H9 (cell line): ENCODE data around the gene PDE2A. TPM values are rescaled to one million over a fixed set of nuclear protein-coding genes. Genes with fewer than 3 reads are reported as not detected.
A peak's percentile ranks its signal among the peaks of the same experiment; 100 is the strongest.

ENCODE experiments used
- DNase-seq: peaks from one replicate; pipeline ENCODE4 v3.0.0-alpha.2; 2017
- H2AFZ ChIP-seq: one replicate; pipeline ENCODE4 v1.6.1; 2013; ENCODE audit warnings: mild to moderate bottlenecking, low read length, control low read depth, moderate library complexity
- H2AK5ac ChIP-seq: 2 replicates; pipeline ENCODE4 v1.6.1; 2013; ENCODE audit warnings: low read length, control low read depth, mixed read lengths; ENCODE audit not compliant: insufficient read length
- H2BK120ac ChIP-seq: one replicate; pipeline ENCODE4 v1.6.1; 2013; ENCODE audit warnings: low read depth, mild to moderate bottlenecking, low read length, control low read depth, inconsistent platforms; ENCODE audit not compliant: poor library complexity, severe bottlenecking
- H2BK12ac ChIP-seq: 2 replicates; pipeline ENCODE4 v1.6.1; 2013; ENCODE audit warnings: low read length, control low read depth, mixed read lengths, low read depth; ENCODE audit not compliant: insufficient read length
- H2BK15ac ChIP-seq: 2 replicates; pipeline ENCODE4 v1.6.1; 2013; ENCODE audit warnings: low read depth, low read length, control low read depth
- H2BK20ac ChIP-seq: one replicate; pipeline ENCODE4 v1.6.1; 2013; ENCODE audit warnings: low read depth, mild to moderate bottlenecking, low read length, control low read depth, inconsistent platforms; ENCODE audit not compliant: poor library complexity, severe bottlenecking
- H2BK5ac ChIP-seq: 2 replicates; pipeline ENCODE4 v1.6.1; 2013; ENCODE audit warnings: low read length, control low read depth, mixed read lengths; ENCODE audit not compliant: insufficient read length
- H3K14ac ChIP-seq: 2 replicates; pipeline ENCODE4 v1.6.1; 2013; ENCODE audit warnings: low read length, control low read depth; ENCODE audit not compliant: insufficient read depth
- H3K18ac ChIP-seq: 2 replicates; pipeline ENCODE4 v1.6.1; 2013; ENCODE audit warnings: low read depth, mild to moderate bottlenecking, mixed read lengths, low read length, control low read depth; ENCODE audit not compliant: insufficient read length
- H3K23ac ChIP-seq: 2 replicates; pipeline ENCODE4 v1.6.1; 2013; ENCODE audit warnings: low read length, control low read depth, mixed read lengths, low read depth; ENCODE audit not compliant: insufficient read length
- H3K23me2 ChIP-seq: 2 replicates; pipeline ENCODE4 v1.6.1; 2013; ENCODE audit warnings: low read depth, mild to moderate bottlenecking, mixed read lengths, low read length, control low read depth; ENCODE audit not compliant: insufficient read length, poor library complexity, severe bottlenecking
- H3K27ac ChIP-seq: 2 replicates; pipeline ENCODE4 v1.5.1; 2013; ENCODE audit warnings: low read length, control low read depth, mixed read lengths, low read depth; ENCODE audit not compliant: insufficient read length
- H3K27me3 ChIP-seq: 2 replicates; pipeline ENCODE4 v1.6.1; 2013; ENCODE audit warnings: low read length, control low read depth, inconsistent platforms; ENCODE audit not compliant: insufficient read depth
- H3K4ac ChIP-seq: 2 replicates; pipeline ENCODE4 v1.6.1; 2013; ENCODE audit warnings: low read depth, mild to moderate bottlenecking, control low read depth, inconsistent platforms, low read length, moderate library complexity
- H3K4me1 ChIP-seq: 2 replicates; pipeline ENCODE4 v1.6.1; 2013; ENCODE audit warnings: low read length, control low read depth, inconsistent platforms; ENCODE audit not compliant: insufficient read depth
- H3K4me2 ChIP-seq: 2 replicates; pipeline ENCODE4 v1.6.1; 2013; ENCODE audit warnings: low read length, control low read depth, mixed read lengths; ENCODE audit not compliant: insufficient read length, insufficient read depth
- H3K56ac ChIP-seq: 2 replicates; pipeline ENCODE4 v1.6.1; 2013; ENCODE audit warnings: low read depth, mild to moderate bottlenecking, mixed read lengths, low read length, control low read depth; ENCODE audit not compliant: insufficient read length
- H3K79me1 ChIP-seq: 2 replicates; pipeline ENCODE4 v1.6.1; 2013; ENCODE audit warnings: low read depth, mild to moderate bottlenecking, moderate library complexity, low read length, control low read depth, inconsistent platforms; ENCODE audit not compliant: insufficient read depth, poor library complexity, severe bottlenecking
- H3K79me2 ChIP-seq: 2 replicates; pipeline ENCODE4 v1.6.1; 2013; ENCODE audit warnings: low read length, control low read depth, inconsistent platforms; ENCODE audit not compliant: insufficient read depth
- H3K9ac ChIP-seq: 2 replicates; pipeline ENCODE4 v1.6.1; 2013; ENCODE audit warnings: low read length, control low read depth, mixed read lengths; ENCODE audit not compliant: insufficient read length; ENCODE audit errors: extremely low read depth
- H3K9me3 ChIP-seq: one replicate; pipeline ENCODE4 v1.6.1; 2013; ENCODE audit warnings: low read depth, low read length, inconsistent platforms; ENCODE audit not compliant: control insufficient read depth
- H3T11ph ChIP-seq: one replicate; pipeline ENCODE4 v1.6.1; 2013; ENCODE audit warnings: mild to moderate bottlenecking, low read length, control low read depth, inconsistent platforms
- H4K20me1 ChIP-seq: one replicate; pipeline ENCODE4 v1.6.1; 2013; ENCODE audit not compliant: control insufficient read depth, insufficient read length, insufficient read depth
- H4K5ac ChIP-seq: 2 replicates; pipeline ENCODE4 v1.6.1; 2013; ENCODE audit warnings: low read depth, mild to moderate bottlenecking, mixed read lengths, low read length, control low read depth; ENCODE audit not compliant: insufficient read length
- H4K8ac ChIP-seq: replicated peaks from 2 replicates; pipeline ENCODE4 v1.6.1; 2013; ENCODE audit warnings: low read length, control low read depth, mixed read lengths, low read depth; ENCODE audit not compliant: insufficient read length
- H4K91ac ChIP-seq: 2 replicates; pipeline ENCODE4 v1.6.1; 2013; ENCODE audit warnings: low read depth, mild to moderate bottlenecking, moderate library complexity, mixed read lengths, low read length, control low read depth; ENCODE audit not compliant: insufficient read length
- H3K27ac Mint-ChIP-seq, 3 experiments: 2 replicates in 2 of 3; 3 replicates in 1 of 3; pipeline ENCODE4 v1.8.0; 2020 to 2021; ENCODE audit warnings: mixed read lengths in 3 of 3, mild to moderate bottlenecking in 1 of 3, moderate library complexity in 1 of 3
- H3K27me3 Mint-ChIP-seq: 2 replicates; pipeline ENCODE4 v1.8.0; 2021; ENCODE audit warnings: low read depth, mild to moderate bottlenecking, moderate library complexity, mixed read lengths
- H3K36me3 Mint-ChIP-seq, 3 experiments: 2 replicates in 2 of 3; 3 replicates in 1 of 3; pipeline ENCODE4 v1.8.0; 2020 to 2021; ENCODE audit warnings: low read depth in 3 of 3, mixed read lengths in 3 of 3; ENCODE audit not compliant: insufficient read depth in 1 of 3
- H3K4me1 Mint-ChIP-seq, 2 experiments: 2 replicates each; pipeline ENCODE4 v1.8.0; 2020; ENCODE audit warnings: mixed read lengths in 2 of 2
- H3K4me3 Mint-ChIP-seq, 2 experiments: 2 replicates in 1 of 2; 3 replicates in 1 of 2; pipeline ENCODE4 v1.8.0; 2020 to 2021; ENCODE audit warnings: mild to moderate bottlenecking in 2 of 2, mixed read lengths in 2 of 2, moderate library complexity in 1 of 2
- H3K9me3 Mint-ChIP-seq, 2 experiments: 2 replicates in 1 of 2; 3 replicates in 1 of 2; pipeline ENCODE4 v1.8.0; 2020; ENCODE audit warnings: mild to moderate bottlenecking in 2 of 2, mixed read lengths in 2 of 2, moderate library complexity in 1 of 2
- CTCF ChIP-seq: fragments of 200-600 bp; sonication (generic); conservative IDR thresholded peaks from 3 replicates; pipeline ENCODE4 v1.8.0; 2021; ENCODE audit warnings: antibody characterized with exemption, mild to moderate bottlenecking
- WGBS: extraction: QIAGEN DNeasy Blood & Tissue Kit; methylation state at CpG from one replicate; pipeline ENCODE4 v1.1.7; 2013; ENCODE audit warnings: missing lambda C conversion rate, low lambda C conversion rate, mixed read lengths; ENCODE audit not compliant: insufficient read length; ENCODE audit errors: extremely low coverage; 5-methylcytosine and 5-hydroxymethylcytosine counted together
- total RNA-seq: library from RNA; stranded (reverse); gene quantifications from 2 replicates; pipeline ENCODE4 v1.2.1, GENCODE V29; 2021

PDE2A gene
- total RNA-seq, 1 experiment from 2014 or later = 3.4 TPM

DNA sequence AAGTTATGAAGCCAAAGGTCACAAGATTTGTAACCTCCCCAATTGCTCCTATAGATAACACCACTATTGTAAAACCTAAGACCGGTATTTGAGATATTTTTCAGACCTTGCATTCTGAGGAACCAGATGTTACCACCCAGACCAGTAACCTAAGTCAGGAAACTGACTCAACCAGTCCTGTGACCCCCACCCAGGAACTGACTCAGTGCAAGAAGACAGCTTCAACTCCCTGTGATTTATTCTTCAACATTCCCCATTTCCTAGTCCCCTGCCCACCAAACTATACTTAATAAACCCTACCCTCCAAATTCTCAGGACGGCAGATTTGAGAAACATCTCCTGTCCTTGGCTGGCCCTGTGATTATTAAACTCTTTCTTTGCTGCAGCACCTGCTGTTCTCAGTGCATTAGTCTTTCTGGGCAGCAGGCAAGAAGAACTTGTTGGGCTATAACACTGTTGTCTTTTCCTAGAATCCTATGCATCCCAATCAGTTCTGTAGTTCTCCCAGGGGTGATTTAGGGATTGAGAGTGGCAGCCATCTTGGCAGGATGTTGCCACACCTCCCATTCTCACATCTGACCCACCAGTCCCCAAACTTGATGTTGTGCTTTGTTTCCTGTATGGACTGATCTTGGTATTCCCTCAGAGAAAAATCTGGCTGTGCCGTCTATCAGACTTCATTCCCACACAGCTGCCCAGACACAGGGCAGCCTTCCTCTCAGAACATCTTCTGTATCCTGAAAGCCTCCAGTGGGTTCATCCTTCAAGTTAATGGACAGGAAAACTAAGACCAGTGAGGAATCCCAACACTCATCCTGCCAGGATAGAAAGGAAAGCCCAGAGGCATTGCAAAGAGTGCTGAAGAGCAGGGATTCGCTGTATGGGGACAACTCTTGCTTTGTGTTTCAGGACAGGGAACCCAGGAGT lies 104.0 kb downstream of the PDE2A start:
- no peaks in the 10 kb centered on the region for H3K23me2 ChIP-seq
- H4K91ac ChIP-seq = no peak overlapping the region
- peak; percentile 19 for DNase-seq
- no peak overlapping the region for H3T11ph ChIP-seq
- no peak overlapping the region for H3K9ac ChIP-seq
- H2AK5ac ChIP-seq = no peak overlapping the region
- H3K4me1 ChIP-seq = no peaks in the 10 kb centered on the region
- no peak overlapping the region for H2BK15ac ChIP-seq
- Mint-ChIP-seq H3K27me3 (peaks cover 21% of the 10 kb centered on the region), H3K4me3 (no peak overlapping the region), H3K4me1 (peaks cover 4 to 15% of the 10 kb centered on the region in 2 experiments; a peak in 3 of 4 replicates), H3K27ac (no peak overlapping the region; a peak in 1 of 7 replicates), H3K9me3 (peaks cover 0 to 3% of the 10 kb centered on the region in 2 experiments; a peak in 3 of 5 replicates), H3K36me3 (no peaks in the 10 kb centered on the region)
- no peak overlapping the region for H2BK20ac ChIP-seq
- no peak overlapping the region for H3K27ac ChIP-seq
- TF ChIP-seq CTCF = no peak
- H4K5ac ChIP-seq = no peak overlapping the region
- WGBS = no CpG with 5 or more reads among the region's 4 CpGs
- no peak overlapping the region for H3K23ac ChIP-seq
- H2BK120ac ChIP-seq = no peak overlapping the region
- H3K79me2 ChIP-seq = no peaks in the 10 kb centered on the region
- H3K9me3 ChIP-seq = no peaks in the 10 kb centered on the region
- H2BK12ac ChIP-seq = no peak overlapping the region
- no peaks in the 10 kb centered on the region for H3K27me3 ChIP-seq
- H2BK5ac ChIP-seq = no peak overlapping the region
- no peak overlapping the region for H4K8ac ChIP-seq
- no peak overlapping the region for H3K18ac ChIP-seq
- no peaks in the 10 kb centered on the region for H3K79me1 ChIP-seq
- no peak overlapping the region for H3K14ac ChIP-seq
- no peaks in the 10 kb centered on the region for H4K20me1 ChIP-seq
- H3K4ac ChIP-seq = no peak overlapping the region
- H2AFZ ChIP-seq = no peak overlapping the region
- no peak overlapping the region for H3K56ac ChIP-seq
- H3K4me2 ChIP-seq = no peak overlapping the region
